Measurements from ENCODE around the gene IFNA17. TPM values are rescaled to one million over a fixed set of nuclear protein-coding genes. Genes with fewer than 3 reads are reported as not detected.

The IFNA17 gene
- total RNA-seq, 3 donors from 2014 or later = not detected

- TF ChIP-seq POLR2AphosphoS5 (IDR thresholded peaks at IDR 0.05) (no peak), POLR2A (IDR thresholded peaks at IDR 0.05) (no peak), CTCF (IDR thresholded peaks at IDR 0.05) (no peak)
- intact Hi-C loops (cut with DNase I; ENCODE audit: low total_unique reads) = no loop called here
- peaks cover 0 to 5% of the 10 kb centered on the region in 2 donors for H3K4me1 ChIP-seq
- no peak overlapping the region for H3K27ac ChIP-seq
- H3K9me3 ChIP-seq = no peaks in the 10 kb centered on the region
- H3K36me3 ChIP-seq = no peaks in the 10 kb centered on the region
- no peak for DNase-seq (ENCODE audit: low spot score in 2 of 2)
- H3K27me3 ChIP-seq = no peaks in the 10 kb centered on the region
- no peak overlapping the region for H3K4me3 ChIP-seq
These were observed 37.6 kb upstream of the IFNA17 start for GRCh38 chr9:21265421-21266189.

DNA sequence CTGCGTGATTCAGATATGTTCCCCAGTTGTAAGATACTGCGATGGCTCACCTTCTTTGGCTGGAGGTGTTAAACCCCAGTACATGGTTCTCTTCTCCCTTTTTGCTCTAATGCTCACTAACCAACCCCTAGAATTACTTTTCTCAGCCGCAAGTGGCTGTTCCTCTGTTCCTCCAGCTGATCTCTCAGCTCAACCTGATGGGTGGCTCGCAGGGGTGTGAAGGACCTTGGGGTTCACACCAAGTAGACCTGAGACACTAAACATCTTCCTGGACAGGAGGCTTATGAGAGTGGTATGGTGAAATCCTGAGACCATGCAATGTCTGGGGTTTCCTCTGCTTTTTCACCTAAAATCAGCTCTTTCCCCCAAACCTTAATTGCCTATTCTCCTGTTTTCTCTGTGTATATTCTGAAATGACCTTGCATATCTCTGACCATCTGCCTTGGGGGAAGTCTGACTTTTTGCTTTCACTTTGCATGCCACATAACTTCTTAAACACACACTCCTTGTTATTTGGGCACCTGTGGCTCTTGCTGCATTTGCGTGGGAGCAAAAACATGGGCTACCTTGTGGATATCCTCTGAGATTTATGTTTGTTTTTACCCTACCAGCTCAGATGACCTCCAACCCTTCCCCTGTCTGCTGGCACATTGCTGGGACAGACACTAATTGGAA lies 27.7 kb upstream of the IFNA17 start:
- H3K27ac ChIP-seq = no peak overlapping the region
- no peaks in the 10 kb centered on the region for H3K36me3 ChIP-seq
- no peak for DNase-seq (ENCODE audit: low spot score in 2 of 2)
- no peaks in the 10 kb centered on the region for H3K9me3 ChIP-seq
- H3K27me3 ChIP-seq = no peaks in the 10 kb centered on the region
- H3K4me1 ChIP-seq = no peaks in the 10 kb centered on the region
- H3K4me3 ChIP-seq = no peak overlapping the region
- no peak for TF ChIP-seq CTCF (IDR thresholded peaks at IDR 0.05)
- no peak for TF ChIP-seq POLR2A (IDR thresholded peaks at IDR 0.05)
- TF ChIP-seq POLR2AphosphoS5 (IDR thresholded peaks at IDR 0.05) = no peak
- intact Hi-C loops (cut with DNase I; ENCODE audit: low total_unique reads) = loop anchor here (10.0 kb wide), 1 partner anchor 841 kb away; no protein-coding TSS in a partner anchor

DNA sequence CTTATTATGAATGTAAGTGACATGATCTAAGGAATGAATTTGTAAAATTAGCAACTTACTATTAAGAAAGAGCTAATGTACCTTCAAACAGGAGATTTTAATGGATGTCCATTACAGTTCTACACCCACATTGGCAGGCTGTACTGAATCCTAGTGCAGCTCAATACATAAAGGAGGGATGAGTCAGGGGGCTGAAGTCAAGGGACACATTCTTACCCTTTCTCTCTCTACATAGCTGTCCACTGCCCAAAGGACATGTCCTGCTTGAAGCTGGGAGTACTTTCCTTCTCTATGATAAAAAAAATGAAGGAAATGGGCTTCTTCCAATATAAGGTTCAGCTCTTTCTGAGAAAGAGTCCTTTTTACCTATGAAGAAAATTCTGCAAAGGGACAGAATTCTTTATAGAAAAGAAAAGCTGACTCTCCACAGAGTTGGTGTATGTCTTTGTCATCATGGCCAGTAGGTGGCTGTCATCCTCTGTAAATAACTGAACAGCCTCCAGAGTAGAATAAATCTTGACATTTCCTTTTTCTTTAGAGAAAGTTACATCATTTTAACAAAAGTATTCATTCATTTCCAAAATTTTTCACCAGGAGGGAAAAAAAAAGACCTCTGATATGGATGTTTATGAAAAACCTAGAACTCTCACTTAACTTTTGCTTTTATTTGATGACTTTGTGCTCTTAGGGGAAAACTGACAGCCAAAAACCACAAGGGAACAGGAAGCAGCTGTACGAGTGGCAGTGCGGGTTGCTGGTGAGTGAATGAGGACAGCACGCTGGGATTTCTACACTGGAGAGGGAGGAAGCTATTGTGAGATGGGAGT lies 24.9 kb upstream of the IFNA17 start:
- no peaks in the 10 kb centered on the region for H3K27me3 ChIP-seq

GRCh38 chr9:21251638-21252037 lies 23.6 kb upstream of the IFNA17 start:
- Histone ChIP-seq H3K27ac (no peak overlapping the region), H3K9me3 (no peaks in the 10 kb centered on the region), H3K4me1 (no peaks in the 10 kb centered on the region), H3K4me3 (no peak overlapping the region), H3K36me3 (no peaks in the 10 kb centered on the region), H3K27me3 (no peaks in the 10 kb centered on the region)
- TF ChIP-seq CTCF (IDR thresholded peaks at IDR 0.05) (no peak), POLR2A (IDR thresholded peaks at IDR 0.05) (no peak), POLR2AphosphoS5 (IDR thresholded peaks at IDR 0.05) (no peak)
- no peak for DNase-seq (ENCODE audit: low spot score in 2 of 2)
- intact Hi-C loops (cut with DNase I; ENCODE audit: low total_unique reads) = loop anchor here (10.0 kb wide), 1 partner anchor 837 kb away; no protein-coding TSS in a partner anchor

More for the DNA sequence above, 24.9 kb upstream of the IFNA17 start:
- Histone ChIP-seq H3K36me3 (no peaks in the 10 kb centered on the region), H3K27ac (no peak overlapping the region), H3K4me3 (no peak overlapping the region), H3K4me1 (no peaks in the 10 kb centered on the region), H3K9me3 (no peaks in the 10 kb centered on the region)
- TF ChIP-seq CTCF (IDR thresholded peaks at IDR 0.05) (peak; percentile 50 to 62 (median 52)), POLR2AphosphoS5 (IDR thresholded peaks at IDR 0.05) (no peak), POLR2A (IDR thresholded peaks at IDR 0.05) (no peak)
- DNase-seq (ENCODE audit: low spot score in 2 of 2) = no peak
- intact Hi-C loops (cut with DNase I; ENCODE audit: low total_unique reads) = loop anchor here (10.0 kb wide), 1 partner anchor 838 kb away; no protein-coding TSS in a partner anchor
